Progenitor cell of endocrine pancreas (in vitro differentiated cells): ENCODE data around the gene TLR6. TPM values are rescaled to one million over a fixed set of nuclear protein-coding genes. Genes with fewer than 3 reads are reported as not detected.
A peak's percentile ranks its signal among the peaks of the same experiment; 100 is the strongest.

ENCODE experiments used
- DNase-seq: peaks from one replicate; pipeline ENCODE4 v3.0.0; 2021; ENCODE audit warnings: low spot score; ENCODE audit not compliant: unreplicated experiment
- H3K27ac Mint-ChIP-seq: 2 replicates; pipeline ENCODE4 v1.8.0; 2021; ENCODE audit warnings: mild to moderate bottlenecking, moderate library complexity, mixed read lengths
- H3K27me3 Mint-ChIP-seq: 2 replicates; pipeline ENCODE4 v1.8.0; 2021; ENCODE audit warnings: mixed read lengths
- H3K36me3 Mint-ChIP-seq: 2 replicates; pipeline ENCODE4 v1.8.0; 2022; ENCODE audit warnings: mixed read lengths; ENCODE audit not compliant: insufficient read depth
- H3K4me1 Mint-ChIP-seq: 2 replicates; pipeline ENCODE4 v1.8.0; 2021; ENCODE audit warnings: low read depth, mixed read lengths
- H3K4me3 Mint-ChIP-seq: 2 replicates; pipeline ENCODE4 v1.8.0; 2021; ENCODE audit warnings: low read depth, mild to moderate bottlenecking, moderate library complexity, mixed read lengths
- H3K9me3 Mint-ChIP-seq: 2 replicates; pipeline ENCODE4 v1.8.0; 2021; ENCODE audit warnings: low read depth, mixed read lengths
- total RNA-seq: library from RNA; stranded (reverse); gene quantifications from 2 replicates; pipeline ENCODE4 v1.2.1, GENCODE V29; 2021
- TF ChIP-seq, protein P1 (sequence below): fragments of 200-600 bp; sonication (generic); IDR thresholded peaks from one replicate; pipeline ENCODE4 v1.5.0; 2021; ENCODE audit warnings: antibody characterized with exemption, mild to moderate bottlenecking; ENCODE audit not compliant: unreplicated experiment

The TLR6 gene
- total RNA-seq, 1 donor from 2014 or later = 1.1 TPM

DNA sequence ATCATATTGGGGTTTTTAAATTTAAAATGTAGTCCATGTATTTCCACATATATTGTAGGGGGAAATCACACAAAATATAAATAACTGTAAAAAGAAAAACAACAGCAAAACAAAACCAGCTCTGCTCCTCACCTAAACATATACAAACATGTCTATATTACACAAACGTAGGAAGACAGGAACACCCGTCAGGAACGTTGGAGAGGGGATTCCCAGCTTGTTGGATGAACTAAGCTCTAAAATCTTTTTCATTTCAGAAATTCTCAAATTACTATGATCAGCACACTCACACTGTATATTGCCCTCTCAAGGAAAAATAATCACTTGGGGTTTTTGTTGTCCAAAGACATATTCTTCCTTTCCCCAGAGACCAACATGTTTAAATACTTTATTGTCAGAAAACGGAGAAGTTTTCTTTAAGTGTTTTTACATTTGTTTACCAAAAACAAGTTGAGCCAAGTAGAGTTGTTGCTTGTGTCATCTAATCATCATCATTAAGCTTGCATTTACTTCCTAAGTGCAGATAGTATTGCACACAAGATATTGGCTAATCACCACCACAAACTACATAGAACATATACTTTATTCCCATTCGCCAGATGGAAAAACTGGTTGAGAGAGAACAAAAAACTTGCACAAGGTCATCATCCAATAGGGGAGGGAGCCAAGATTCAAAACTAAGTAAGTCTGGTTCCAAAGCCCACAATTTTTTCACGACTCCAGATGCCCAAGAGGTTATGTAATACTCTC lies 71.4 kb downstream of the TLR6 start:
- DNase-seq = no peak
- Mint-ChIP-seq H3K4me3 (no peak overlapping the region), H3K9me3 (peaks cover 17% of the 10 kb centered on the region), H3K27me3 (no peaks in the 10 kb centered on the region), H3K36me3 (peaks cover 1% of the 10 kb centered on the region), H3K27ac (no peak overlapping the region), H3K4me1 (peaks cover 18% of the 10 kb centered on the region)
- TF ChIP-seq, protein P1, sequence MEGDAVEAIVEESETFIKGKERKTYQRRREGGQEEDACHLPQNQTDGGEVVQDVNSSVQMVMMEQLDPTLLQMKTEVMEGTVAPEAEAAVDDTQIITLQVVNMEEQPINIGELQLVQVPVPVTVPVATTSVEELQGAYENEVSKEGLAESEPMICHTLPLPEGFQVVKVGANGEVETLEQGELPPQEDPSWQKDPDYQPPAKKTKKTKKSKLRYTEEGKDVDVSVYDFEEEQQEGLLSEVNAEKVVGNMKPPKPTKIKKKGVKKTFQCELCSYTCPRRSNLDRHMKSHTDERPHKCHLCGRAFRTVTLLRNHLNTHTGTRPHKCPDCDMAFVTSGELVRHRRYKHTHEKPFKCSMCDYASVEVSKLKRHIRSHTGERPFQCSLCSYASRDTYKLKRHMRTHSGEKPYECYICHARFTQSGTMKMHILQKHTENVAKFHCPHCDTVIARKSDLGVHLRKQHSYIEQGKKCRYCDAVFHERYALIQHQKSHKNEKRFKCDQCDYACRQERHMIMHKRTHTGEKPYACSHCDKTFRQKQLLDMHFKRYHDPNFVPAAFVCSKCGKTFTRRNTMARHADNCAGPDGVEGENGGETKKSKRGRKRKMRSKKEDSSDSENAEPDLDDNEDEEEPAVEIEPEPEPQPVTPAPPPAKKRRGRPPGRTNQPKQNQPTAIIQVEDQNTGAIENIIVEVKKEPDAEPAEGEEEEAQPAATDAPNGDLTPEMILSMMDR = no peak

DNA sequence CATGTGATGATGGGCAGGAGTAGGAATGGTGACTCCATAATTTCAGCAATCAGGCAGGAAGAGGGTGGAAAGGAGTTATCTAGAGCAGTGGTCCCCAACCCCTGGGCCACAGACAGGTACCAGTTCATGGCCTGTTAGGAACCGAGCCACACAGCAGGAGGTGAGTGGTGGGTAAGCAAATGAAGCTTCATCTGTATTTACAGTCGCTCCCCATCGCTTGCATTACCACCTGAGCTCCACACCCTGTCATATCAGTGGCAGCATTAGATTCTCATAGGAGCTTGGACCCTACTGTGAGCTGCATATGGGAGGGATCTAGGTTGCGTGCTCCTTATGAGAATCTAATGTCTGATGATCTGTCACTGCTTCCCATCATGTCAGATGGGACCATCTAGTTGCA lies 72.5 kb downstream of the TLR6 start:
- no peak for DNase-seq
- TF ChIP-seq, protein P1 = no peak
- peaks cover 20% of the 10 kb centered on the region for H3K4me1 Mint-ChIP-seq
- peaks cover 12% of the 10 kb centered on the region for H3K9me3 Mint-ChIP-seq
- no peaks in the 10 kb centered on the region for H3K27me3 Mint-ChIP-seq
- H3K4me3 Mint-ChIP-seq = no peak overlapping the region
- no peaks in the 10 kb centered on the region for H3K36me3 Mint-ChIP-seq
- H3K27ac Mint-ChIP-seq = no peak overlapping the region

DNA sequence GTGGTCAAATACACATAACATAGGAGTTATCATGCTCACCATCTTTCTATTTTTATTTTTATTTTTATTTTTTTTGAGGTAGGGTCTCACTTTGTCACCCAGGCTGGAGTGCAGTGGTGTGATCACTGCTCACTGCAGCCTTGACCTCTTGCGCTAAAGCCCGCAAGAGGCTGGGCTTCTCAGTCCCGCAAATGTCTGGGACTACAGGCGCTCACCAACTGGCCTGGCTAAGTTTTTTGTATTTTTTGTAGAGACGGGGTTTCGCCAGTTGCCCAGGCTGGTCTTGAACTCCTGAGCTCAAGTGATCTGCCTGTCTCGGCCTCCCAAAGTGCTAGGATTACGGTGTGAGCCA lies 73.5 kb downstream of the TLR6 start:
- Mint-ChIP-seq H3K36me3 (no peaks in the 10 kb centered on the region), H3K4me3 (no peak overlapping the region), H3K9me3 (peaks cover 12% of the 10 kb centered on the region), H3K27me3 (no peaks in the 10 kb centered on the region), H3K27ac (no peak overlapping the region), H3K4me1 (peaks cover 21% of the 10 kb centered on the region)
- TF ChIP-seq, protein P1 = no peak
- no peak for DNase-seq

DNA sequence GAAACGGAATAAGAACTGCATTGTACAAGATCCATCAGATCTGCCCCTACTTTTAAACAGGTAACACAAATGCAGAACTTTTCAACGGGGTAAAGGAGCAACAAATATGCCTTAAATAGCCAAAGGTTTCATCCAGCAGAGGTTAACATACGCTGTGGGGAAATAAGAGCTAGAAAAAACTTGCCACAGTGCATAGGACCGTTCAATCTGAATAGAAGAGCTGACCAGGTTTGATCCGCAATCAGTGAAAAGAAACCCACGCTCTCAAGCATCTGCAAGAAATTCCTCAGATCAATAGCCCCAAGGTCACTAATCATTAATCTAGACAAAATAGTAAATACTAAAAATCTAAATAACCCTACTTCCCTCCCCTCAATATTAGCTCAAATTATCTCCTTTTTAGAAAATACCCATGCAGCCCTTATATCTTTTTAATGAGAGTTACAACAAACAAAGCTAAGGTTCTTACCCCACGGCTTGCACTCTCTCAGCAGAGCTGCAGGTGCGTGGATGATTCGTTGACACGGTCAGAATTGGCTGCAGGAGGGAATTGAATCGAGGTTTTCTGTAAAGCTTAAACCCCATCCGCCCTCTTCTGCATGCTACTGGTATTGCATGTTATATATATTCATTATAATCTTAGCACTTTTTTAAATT lies 74.0 kb downstream of the TLR6 start, which contains the start of gene TLR10:
Gene TLR10 (minus strand): TSS at position 539 of the 657 bp plus-strand sequence. CDS start 7,400 bp downstream, outside the sequence.
- Mint-ChIP-seq H3K9me3 (peaks cover 9% of the 10 kb centered on the region), H3K4me3 (peak within 1 kb of the TSS; percentile 50), H3K4me1 (peaks cover 16% of the 10 kb centered on the region), H3K27ac (peak within 1 kb of the TSS; percentile 84), H3K36me3 (no peaks in the 10 kb centered on the region), H3K27me3 (no peaks in the 10 kb centered on the region)
- DNase-seq = peak; percentile 23
- TF ChIP-seq, protein P1 = peak; percentile 71

DNA sequence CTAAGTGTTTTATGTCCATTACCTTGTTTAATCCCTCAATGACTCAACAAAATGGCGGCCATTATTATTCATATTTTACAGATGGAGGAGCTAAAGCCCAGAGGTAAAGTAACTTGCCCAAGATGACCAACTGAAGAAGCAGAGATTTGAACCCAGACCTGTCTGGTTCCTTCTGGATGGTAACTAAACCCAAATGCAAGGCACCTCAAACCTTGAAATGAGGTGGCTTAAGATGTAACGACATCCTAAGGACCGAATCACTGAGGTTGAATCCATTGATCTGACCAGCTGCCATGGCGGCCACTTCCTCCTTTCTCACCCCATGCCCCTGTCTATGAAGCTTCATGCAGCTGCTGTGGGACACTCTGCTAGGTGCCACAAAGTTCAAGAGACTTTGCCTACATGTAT lies 74.8 kb downstream of the TLR6 start:
- TF ChIP-seq, protein P1 = no peak
- peaks cover 16% of the 10 kb centered on the region for H3K4me1 Mint-ChIP-seq
- no peaks in the 10 kb centered on the region for H3K36me3 Mint-ChIP-seq
- DNase-seq = no peak
- no peak overlapping the region for H3K27ac Mint-ChIP-seq
- H3K27me3 Mint-ChIP-seq = no peaks in the 10 kb centered on the region
- H3K4me3 Mint-ChIP-seq = no peak overlapping the region
- peaks cover 13% of the 10 kb centered on the region for H3K9me3 Mint-ChIP-seq
